ENCODE data around the gene POLL. TPM values are rescaled to one million over a fixed set of nuclear protein-coding genes. Genes with fewer than 3 reads are reported as not detected.

Gene POLL
- total and polyA plus RNA-seq, 2 experiments from 2014 or later = 16.8 to 17.7 TPM

GRCh38 chr10:101575091-101575490, 13.0 kb downstream of the POLL start:
- Histone ChIP-seq H3K27ac (no peak overlapping the region), H3K36me3 (replicated peaks; ENCODE audit: insufficient read depth, low read depth) (no peaks in the 10 kb centered on the region)
- TF ChIP-seq CTCF (IDR thresholded peaks at IDR 0.05; ENCODE audit: poor library complexity) (no peak), EZH2phosphoT487 (IDR thresholded peaks at IDR 0.05; ENCODE audit: low read depth, severe bottlenecking, unreplicated experiment) (no peak), EZH2 (IDR thresholded peaks at IDR 0.05; ENCODE audit: borderline replicate concordance) (no peak)

GRCh38 chr10:101573885-101574753, 13.9 kb downstream of the POLL start:
- Histone ChIP-seq H3K27ac (no peak overlapping the region), H3K79me2 (no peaks in the 10 kb centered on the region), H2AFZ (no peak overlapping the region), H3K9me2 (replicated peaks; ENCODE audit: insufficient read depth) (no peaks in the 10 kb centered on the region), H4K20me1 (ENCODE audit: insufficient read depth, poor library complexity, severe bottlenecking) (no peaks in the 10 kb centered on the region), H3K27me3 (peaks cover 8% of the 10 kb centered on the region), H3K4me2 (no peak overlapping the region), H3K4me3 (no peak overlapping the region), H3K4me1 (ENCODE audit: insufficient read depth) (peaks cover 6% of the 10 kb centered on the region), H3K36me3 (replicated peaks; ENCODE audit: insufficient read depth, low read depth) (no peaks in the 10 kb centered on the region), H3K9me3 (ENCODE audit: low read depth) (no peaks in the 10 kb centered on the region)
- TF ChIP-seq EZH2 (IDR thresholded peaks at IDR 0.05; ENCODE audit: borderline replicate concordance) (no peak), CTCF (IDR thresholded peaks at IDR 0.05; ENCODE audit: poor library complexity) (no peak), EZH2phosphoT487 (IDR thresholded peaks at IDR 0.05; ENCODE audit: low read depth, severe bottlenecking, unreplicated experiment) (no peak)
- 90% methylated on average over 25 of the region's 25 CpGs for WGBS (ENCODE audit: low lambda C conversion rate, missing lambda C conversion rate)
- no peak for DNase-seq (ENCODE audit: low spot score)

More at GRCh38 chr10:101575091-101575490, 13.0 kb downstream of the POLL start:
- Histone ChIP-seq H3K79me2 (no peaks in the 10 kb centered on the region), H3K4me1 (ENCODE audit: insufficient read depth) (peaks cover 6% of the 10 kb centered on the region), H3K9me3 (ENCODE audit: low read depth) (no peaks in the 10 kb centered on the region), H2AFZ (no peak overlapping the region), H3K4me2 (no peak overlapping the region), H3K4me3 (no peak overlapping the region), H4K20me1 (ENCODE audit: insufficient read depth, poor library complexity, severe bottlenecking) (no peaks in the 10 kb centered on the region), H3K27me3 (no peaks in the 10 kb centered on the region), H3K9me2 (replicated peaks; ENCODE audit: insufficient read depth) (no peaks in the 10 kb centered on the region)
- WGBS (ENCODE audit: low lambda C conversion rate, missing lambda C conversion rate) = 93% methylated on average over 3 of the region's 3 CpGs
- no peak for DNase-seq (ENCODE audit: low spot score)

GRCh38 chr10:101572785-101573184, 15.3 kb downstream of the POLL start:
- Histone ChIP-seq H3K4me1 (ENCODE audit: insufficient read depth) (peaks cover 6% of the 10 kb centered on the region), H3K27ac (no peak overlapping the region), H3K4me3 (no peak overlapping the region), H3K9me2 (replicated peaks; ENCODE audit: insufficient read depth) (no peaks in the 10 kb centered on the region), H3K27me3 (peaks cover 22% of the 10 kb centered on the region), H3K79me2 (no peaks in the 10 kb centered on the region), H4K20me1 (ENCODE audit: insufficient read depth, poor library complexity, severe bottlenecking) (no peaks in the 10 kb centered on the region), H3K4me2 (no peak overlapping the region), H3K36me3 (replicated peaks; ENCODE audit: insufficient read depth, low read depth) (no peaks in the 10 kb centered on the region), H3K9me3 (ENCODE audit: low read depth) (no peaks in the 10 kb centered on the region), H2AFZ (no peak overlapping the region)
- no peak for TF ChIP-seq CTCF (IDR thresholded peaks at IDR 0.05; ENCODE audit: poor library complexity)
- TF ChIP-seq EZH2 (IDR thresholded peaks at IDR 0.05; ENCODE audit: borderline replicate concordance) = no peak
- no peak for TF ChIP-seq EZH2phosphoT487 (IDR thresholded peaks at IDR 0.05; ENCODE audit: low read depth, severe bottlenecking, unreplicated experiment)
- no peak for DNase-seq (ENCODE audit: low spot score)
- WGBS (ENCODE audit: low lambda C conversion rate, missing lambda C conversion rate) = 95% methylated on average over 2 of the region's 2 CpGs

Measured in hepatocyte (in vitro differentiated cells).